Measurements from ENCODE around the gene GMDS.

Gene GMDS

DNA sequence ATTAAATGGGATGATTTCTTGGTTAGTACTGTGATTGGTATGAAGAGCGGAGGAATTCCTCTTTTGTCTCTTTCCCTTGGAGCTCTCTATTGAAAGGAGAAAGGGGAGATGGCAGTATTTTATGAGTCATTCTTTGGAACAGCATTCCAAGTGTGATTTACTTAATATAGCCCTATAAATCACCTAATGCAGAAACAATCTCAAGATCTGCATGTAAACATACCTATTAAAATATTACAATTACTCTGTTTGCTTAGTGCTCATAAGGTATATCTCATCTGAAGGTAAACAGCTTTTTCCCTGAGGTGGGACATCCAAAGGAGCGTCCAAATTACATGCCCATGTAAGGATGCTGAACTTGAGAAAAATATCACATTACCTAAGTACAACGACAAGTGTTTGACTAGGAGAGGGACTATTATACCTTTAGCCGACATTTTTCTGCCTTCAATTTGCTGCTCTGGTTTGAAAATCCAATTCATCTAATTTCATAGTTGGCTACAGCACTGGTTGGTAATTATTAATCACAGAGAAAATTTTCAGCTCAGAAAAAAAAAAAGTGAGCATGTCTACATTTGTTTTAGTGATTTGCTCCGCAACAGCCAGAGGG lies 406.7 kb downstream of the GMDS start:
- H3K4me3 ChIP-seq (ENCODE audit: low read depth, low read length) = no peak overlapping the region
- TF ChIP-seq CTCF (IDR thresholded peaks at IDR 0.05; ENCODE audit: low read depth, low read length) = no peak
- DNase-seq (ENCODE audit: low read depth, low spot score) = peak; percentile 45
- in situ Hi-C loops (cut with HindIII; ENCODE audit: low sequenced_read_pairs) = no loop called here

DNA sequence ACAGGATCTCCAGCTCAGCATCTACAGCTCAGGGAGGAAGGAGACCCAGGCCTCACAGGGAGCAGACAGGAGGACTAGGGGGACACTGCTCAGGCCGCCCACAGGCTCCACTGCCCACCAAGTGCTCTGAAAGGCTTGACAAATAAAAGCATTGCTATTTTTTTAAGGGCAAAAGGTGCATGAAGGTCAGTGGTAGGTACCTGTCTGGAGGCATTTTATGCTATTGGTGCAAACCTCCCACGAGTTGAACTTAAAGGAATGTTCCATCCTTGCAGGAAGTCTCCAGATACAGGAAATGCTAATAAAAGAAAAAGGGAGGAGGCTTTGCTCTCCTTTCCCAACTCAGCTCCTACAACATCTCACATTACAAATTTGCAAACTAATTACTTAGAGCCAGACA lies 407.6 kb downstream of the GMDS start:
- no peak overlapping the region for H3K4me3 ChIP-seq (ENCODE audit: low read depth, low read length)
- in situ Hi-C loops (cut with HindIII; ENCODE audit: low sequenced_read_pairs) = no loop called here
- DNase-seq (ENCODE audit: low read depth, low spot score) = no peak
- no peak for TF ChIP-seq CTCF (IDR thresholded peaks at IDR 0.05; ENCODE audit: low read depth, low read length)

DNA sequence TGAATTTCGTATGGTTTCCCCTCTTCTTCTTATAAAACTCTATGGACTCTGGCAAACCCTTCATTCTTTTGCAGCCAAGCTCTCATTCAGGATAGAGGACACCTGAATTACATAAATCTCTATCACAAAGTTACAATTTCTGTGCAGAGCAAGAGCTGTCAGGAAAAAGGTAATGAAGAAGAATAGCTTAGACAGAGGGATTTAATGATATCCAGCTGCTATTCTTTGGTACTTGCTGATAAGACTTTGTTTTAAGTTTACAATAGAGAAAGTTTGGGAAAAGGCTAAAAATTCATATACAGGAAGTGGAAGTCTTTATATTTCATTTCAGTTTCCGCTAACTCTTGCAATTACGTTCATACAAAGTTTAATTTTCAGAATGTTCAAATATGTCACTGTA lies 408.7 kb downstream of the GMDS start:
- TF ChIP-seq CTCF (IDR thresholded peaks at IDR 0.05; ENCODE audit: low read depth, low read length) = no peak
- no peak overlapping the region for H3K4me3 ChIP-seq (ENCODE audit: low read depth, low read length)
- DNase-seq (ENCODE audit: low read depth, low spot score) = no peak
- in situ Hi-C loops (cut with HindIII; ENCODE audit: low sequenced_read_pairs) = no loop called here

DNA sequence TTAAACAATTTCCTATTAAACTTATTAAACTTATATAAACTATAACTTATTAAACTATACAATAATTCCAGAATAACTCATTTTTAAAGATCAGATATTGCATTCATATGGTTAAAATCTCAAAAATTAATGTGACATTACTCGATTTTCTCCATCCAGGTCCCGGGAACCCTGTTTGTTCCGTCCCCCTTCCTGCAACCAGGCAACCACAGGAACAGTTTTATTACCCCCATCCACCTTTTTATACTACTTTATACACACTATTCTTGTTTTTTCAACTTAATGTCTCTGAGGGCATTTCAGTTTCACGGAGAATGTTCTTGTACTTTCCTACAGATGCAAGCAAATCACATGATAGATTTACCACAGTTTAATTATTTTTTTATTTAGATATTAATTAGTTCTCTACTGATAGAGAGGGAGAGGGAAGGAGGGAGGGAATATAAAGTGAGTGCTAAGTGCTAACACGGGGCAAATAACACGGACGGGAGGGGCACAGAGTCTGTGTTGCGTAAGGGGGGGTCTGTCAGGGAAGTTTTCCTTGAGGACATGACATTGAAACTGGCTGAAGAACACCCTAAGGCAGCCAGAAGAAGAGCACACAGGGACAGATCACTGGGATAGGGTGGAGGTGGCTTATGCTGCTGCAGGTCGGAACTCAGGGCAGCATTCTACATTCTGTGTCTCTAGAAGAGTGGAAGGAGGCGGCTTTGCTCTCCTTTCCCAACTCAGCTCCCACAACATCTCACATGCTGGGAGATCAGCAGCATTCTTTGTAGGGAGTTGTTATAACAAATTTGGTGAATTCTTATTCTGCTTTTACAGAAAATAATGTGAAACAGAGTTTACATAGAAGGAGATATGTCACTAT lies 410.5 kb downstream of the GMDS start:
- TF ChIP-seq CTCF (IDR thresholded peaks at IDR 0.05; ENCODE audit: low read depth, low read length) = no peak
- DNase-seq (ENCODE audit: low read depth, low spot score) = no peak
- no peak overlapping the region for H3K4me3 ChIP-seq (ENCODE audit: low read depth, low read length)
- in situ Hi-C loops (cut with HindIII; ENCODE audit: low sequenced_read_pairs) = no loop called here

DNA sequence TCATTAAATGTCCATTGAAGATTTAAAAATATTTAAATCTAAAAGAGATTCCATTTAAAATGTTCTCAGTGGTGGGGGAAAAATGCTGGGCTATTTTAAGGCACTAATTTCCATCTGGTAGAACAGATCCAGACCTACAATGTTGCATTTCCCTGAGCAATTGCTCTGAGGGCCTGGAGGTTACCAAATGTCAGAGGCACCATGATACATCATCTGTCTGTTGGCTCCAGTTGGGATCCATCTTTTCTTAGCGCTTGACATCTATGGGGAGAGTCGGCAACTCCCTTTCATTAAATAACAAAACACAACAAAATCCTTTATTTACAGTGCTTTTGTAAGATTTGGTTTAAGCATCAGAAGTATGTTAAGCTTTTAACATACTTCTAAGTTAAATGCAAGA lies 411.2 kb downstream of the GMDS start:
- DNase-seq (ENCODE audit: low read depth, low spot score) = no peak
- H3K4me3 ChIP-seq (ENCODE audit: low read depth, low read length) = no peak overlapping the region
- in situ Hi-C loops (cut with HindIII; ENCODE audit: low sequenced_read_pairs) = no loop called here
- no peak for TF ChIP-seq CTCF (IDR thresholded peaks at IDR 0.05; ENCODE audit: low read depth, low read length)

DNA sequence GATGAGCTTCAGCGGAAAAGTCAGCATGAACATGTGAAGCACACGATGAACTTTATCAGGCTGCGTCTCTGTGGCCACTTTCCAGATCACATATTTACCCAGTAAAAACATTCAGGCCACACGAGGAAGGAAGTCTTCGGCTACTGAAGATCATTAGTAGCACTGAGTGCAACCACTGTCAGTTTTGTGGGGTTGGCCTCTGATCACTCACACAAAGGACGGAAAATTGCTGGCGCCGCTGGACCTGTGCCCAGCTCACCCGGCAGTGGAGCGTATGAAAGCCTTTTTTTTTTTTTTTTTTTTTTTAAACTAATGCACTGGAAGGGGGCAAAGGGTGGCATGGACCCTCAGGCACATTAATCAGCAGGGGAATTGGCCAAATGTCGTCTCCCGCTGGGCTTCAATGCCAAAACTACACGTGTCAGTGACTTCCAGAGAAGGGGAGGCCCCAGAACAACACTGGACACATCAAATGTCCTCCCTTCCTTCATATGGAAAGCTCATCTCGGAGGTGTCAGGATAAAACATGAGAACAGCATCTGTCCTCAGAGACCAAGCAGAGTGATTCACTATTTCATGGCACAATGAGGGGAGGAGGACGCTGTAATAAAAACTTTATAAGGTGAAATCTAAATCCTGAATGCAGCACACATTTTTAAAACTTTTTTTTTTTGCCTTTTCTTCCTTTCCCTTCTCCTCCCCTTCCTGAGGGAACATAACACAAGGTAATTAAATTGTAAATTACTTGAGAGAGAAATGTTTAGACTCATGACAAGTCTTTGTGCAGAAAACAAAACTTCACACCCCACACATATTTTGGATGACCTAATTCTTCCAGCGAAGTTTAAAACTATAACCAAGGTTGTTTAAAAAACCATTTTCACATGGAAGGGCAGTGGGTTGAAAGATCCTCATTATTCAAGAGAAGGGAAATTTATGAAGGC lies 412.3 kb downstream of the GMDS start:
- peak; percentile 52 for DNase-seq (ENCODE audit: low read depth, low spot score)
- in situ Hi-C loops (cut with HindIII; ENCODE audit: low sequenced_read_pairs) = no loop called here
- TF ChIP-seq CTCF (IDR thresholded peaks at IDR 0.05; ENCODE audit: low read depth, low read length) = no peak
- H3K4me3 ChIP-seq (ENCODE audit: low read depth, low read length) = no peak overlapping the region
